Gastrocnemius medialis (tissue), 4 donors: ENCODE data around the gene KEL.

Experiments
- CTCF ChIP-seq, 5 experiments: fragments of 450-650 bp in 3 of 5; fragments of 200-600 bp in 2 of 5; sonication (generic) in 2 of 5; IDR thresholded peaks in 4 of 5; conservative IDR thresholded peaks in 1 of 5; 1 replicate in 4 of 5; 2 replicates in 1 of 5; pipeline ENCODE4 v1.5.1; 2016 to 2019; ENCODE audit warnings: antibody characterized with exemption in 5 of 5, mild to moderate bottlenecking in 3 of 5, moderate library complexity in 3 of 5
- POLR2A ChIP-seq, 2 donors: fragments of 450-650 bp; IDR thresholded peaks; one replicate each; pipeline ENCODE4 v1.6.1; 2017; ENCODE audit warnings: antibody characterized with exemption in 2 of 2, mild to moderate bottlenecking in 2 of 2, moderate library complexity in 2 of 2

GRCh38 chr7:142908921-142909890, 53.0 kb downstream of the KEL start:
- TF ChIP-seq CTCF (IDR thresholded peaks at IDR 0.05 in 4 of 5, conservative IDR thresholded peaks at IDR 0.05 in 1 of 5) (no peak), POLR2A (IDR thresholded peaks at IDR 0.05) (no peak)
